ENCODE measurements around the gene KCNJ14. TPM values are rescaled to one million over a fixed set of nuclear protein-coding genes. Genes with fewer than 3 reads are reported as not detected.

Gene KCNJ14
- total and polyA plus RNA-seq, 9 donors: 0.48 to 2.2 (median 1.4) TPM

- Histone ChIP-seq H3K36me3 (no peaks in the 10 kb centered on the region), H3K27me3 (peaks cover 2% of the 10 kb centered on the region), H3K4me3 (peak overlapping the region; percentile 39), H3K27ac (peak overlapping the region in 1 of 2 donors; percentile 54), H3K4me1 (ENCODE audit: insufficient read depth) (peaks cover 12% of the 10 kb centered on the region), H3K9me3 (no peaks in the 10 kb centered on the region)
- TF ChIP-seq CTCF (IDR thresholded peaks at IDR 0.05) (no peak), EP300 (IDR thresholded peaks at IDR 0.05) (no peak), POLR2A (IDR thresholded peaks at IDR 0.05) (no peak)
- peak in 3 of 5 donors; percentile 35 to 54 (median 52) for DNase-seq
- 2 to 12% (median 2%) methylated on average over 10 to 70 of the region's 70 CpGs for WGBS, 3 donors
- intact Hi-C loops (cut with DNase I): loop anchor here (5.0 to 10.0 kb wide), 3 partner anchors 88 to 101 kb away; no protein-coding TSS in a partner anchor
Observed at GRCh38 chr19:48493718-48494401, 38.5 kb downstream of the KCNJ14 start.

- TF ChIP-seq POLR2A (IDR thresholded peaks at IDR 0.05) (no peak), EP300 (IDR thresholded peaks at IDR 0.05) (no peak), CTCF (IDR thresholded peaks at IDR 0.05) (no peak)
- intact Hi-C loops (cut with DNase I): loop anchor here in 2 of 4 donors (10.0 kb wide), 1 partner anchor 99 kb away; no protein-coding TSS in a partner anchor
- Histone ChIP-seq H3K27ac (no peak overlapping the region), H3K4me1 (ENCODE audit: insufficient read depth) (peaks cover 12% of the 10 kb centered on the region), H3K27me3 (peaks cover 2% of the 10 kb centered on the region), H3K4me3 (no peak overlapping the region), H3K9me3 (no peaks in the 10 kb centered on the region), H3K36me3 (no peaks in the 10 kb centered on the region)
- 78 to 87% (median 84%) methylated on average over 6 of the region's 6 CpGs for WGBS, 3 donors
- peak in 1 of 5 donors; percentile 10 for DNase-seq
Observed at GRCh38 chr19:48495396-48495795, 40.0 kb downstream of the KCNJ14 start.

GRCh38 chr19:48496959-48497727, 41.8 kb downstream of the KCNJ14 start:
- H3K4me1 ChIP-seq (ENCODE audit: insufficient read depth): peaks cover 12% of the 10 kb centered on the region
- DNase-seq: no peak
- intact Hi-C loops (cut with DNase I): loop anchor here in 2 of 4 donors (10.0 kb wide), 1 partner anchor 98 kb away; no protein-coding TSS in a partner anchor
- H3K27ac ChIP-seq: no peak overlapping the region
- H3K27me3 ChIP-seq: peaks cover 2% of the 10 kb centered on the region
- no peaks in the 10 kb centered on the region for H3K36me3 ChIP-seq
- 56 to 65% (median 64%) methylated on average over 39 to 45 of the region's 45 CpGs for WGBS, 3 donors
- no peak overlapping the region for H3K4me3 ChIP-seq
- no peaks in the 10 kb centered on the region for H3K9me3 ChIP-seq
- TF ChIP-seq POLR2A (IDR thresholded peaks at IDR 0.05) (no peak), CTCF (IDR thresholded peaks at IDR 0.05) (no peak), EP300 (IDR thresholded peaks at IDR 0.05) (no peak)

- Histone ChIP-seq H3K36me3 (no peaks in the 10 kb centered on the region), H3K27me3 (peaks cover 2% of the 10 kb centered on the region), H3K9me3 (no peaks in the 10 kb centered on the region), H3K4me3 (no peak overlapping the region), H3K27ac (no peak overlapping the region), H3K4me1 (ENCODE audit: insufficient read depth) (peaks cover 8% of the 10 kb centered on the region)
- peak in 1 of 5 donors; percentile 27 for DNase-seq
- no peak for TF ChIP-seq CTCF (IDR thresholded peaks at IDR 0.05)
- no peak for TF ChIP-seq EP300 (IDR thresholded peaks at IDR 0.05)
- no peak for TF ChIP-seq POLR2A (IDR thresholded peaks at IDR 0.05)
- WGBS, 3 donors: 50 to 67% (median 55%) methylated on average over 43 to 46 of the region's 46 CpGs
- intact Hi-C loops (cut with DNase I): loop anchor here in 2 of 4 donors (10.0 kb wide), 1 partner anchor 97 kb away; no protein-coding TSS in a partner anchor
Observed at GRCh38 chr19:48497728-48498594, 42.6 kb downstream of the KCNJ14 start.
